ENCODE measurements around the gene CDCA4.

CDCA4 gene

DNA sequence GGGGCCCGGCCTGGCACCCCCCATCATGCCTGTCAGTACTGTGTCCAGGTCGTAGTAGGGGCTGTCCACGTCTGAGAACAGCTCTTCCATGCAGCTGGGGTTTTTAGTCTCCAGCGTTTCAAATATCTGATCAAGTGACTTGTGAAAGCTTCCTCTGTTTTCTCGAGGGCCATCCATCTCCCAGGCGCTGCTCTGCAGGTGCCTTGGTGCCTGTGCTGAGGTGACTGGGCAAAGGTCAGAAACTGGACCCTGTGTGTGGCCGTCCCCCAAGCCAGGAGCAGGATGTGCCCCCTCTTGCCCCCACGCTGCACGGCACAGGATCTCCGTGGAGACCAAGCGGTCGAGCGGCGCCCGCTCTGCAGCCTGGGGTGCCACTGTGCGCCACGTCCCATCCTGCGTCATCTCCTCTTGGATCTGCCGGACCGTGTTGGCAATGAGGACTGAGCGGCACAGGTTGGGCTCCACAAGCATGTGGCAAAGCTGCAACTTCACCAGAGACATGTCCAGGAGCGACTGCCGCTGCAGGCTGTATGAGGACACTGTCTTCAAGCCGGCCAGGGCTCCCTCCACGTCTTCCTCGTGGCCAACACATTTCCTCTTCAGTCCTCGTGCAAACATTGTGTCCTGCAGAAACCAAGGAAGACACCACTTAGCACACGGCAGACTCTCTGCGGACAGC, 9.4 kb downstream of the CDCA4 start:
- DNase-seq: no peak

- no peak for DNase-seq
Measured at GRCh38 chr14:105010891-105011291, 10.0 kb downstream of the CDCA4 start.

DNA sequence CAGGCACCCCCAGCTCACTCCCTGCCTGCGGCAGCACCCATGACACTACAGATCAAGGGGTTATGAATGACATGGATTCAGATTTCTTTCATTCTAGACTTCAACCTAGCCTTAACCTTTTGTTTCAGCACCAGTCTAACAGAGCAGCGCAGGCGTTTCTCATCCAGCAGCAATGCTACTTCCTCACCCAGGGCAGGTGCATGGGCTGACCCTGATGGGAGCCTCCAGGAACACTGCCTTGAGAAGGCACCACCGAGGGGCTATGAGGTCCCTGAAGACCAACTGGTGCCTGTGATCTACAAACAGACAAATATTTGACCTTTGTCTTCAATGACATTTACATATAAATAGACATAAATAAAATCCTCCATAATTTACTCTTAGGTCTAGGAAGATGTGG, 10.8 kb downstream of the CDCA4 start:
- DNase-seq: no peak

DNA sequence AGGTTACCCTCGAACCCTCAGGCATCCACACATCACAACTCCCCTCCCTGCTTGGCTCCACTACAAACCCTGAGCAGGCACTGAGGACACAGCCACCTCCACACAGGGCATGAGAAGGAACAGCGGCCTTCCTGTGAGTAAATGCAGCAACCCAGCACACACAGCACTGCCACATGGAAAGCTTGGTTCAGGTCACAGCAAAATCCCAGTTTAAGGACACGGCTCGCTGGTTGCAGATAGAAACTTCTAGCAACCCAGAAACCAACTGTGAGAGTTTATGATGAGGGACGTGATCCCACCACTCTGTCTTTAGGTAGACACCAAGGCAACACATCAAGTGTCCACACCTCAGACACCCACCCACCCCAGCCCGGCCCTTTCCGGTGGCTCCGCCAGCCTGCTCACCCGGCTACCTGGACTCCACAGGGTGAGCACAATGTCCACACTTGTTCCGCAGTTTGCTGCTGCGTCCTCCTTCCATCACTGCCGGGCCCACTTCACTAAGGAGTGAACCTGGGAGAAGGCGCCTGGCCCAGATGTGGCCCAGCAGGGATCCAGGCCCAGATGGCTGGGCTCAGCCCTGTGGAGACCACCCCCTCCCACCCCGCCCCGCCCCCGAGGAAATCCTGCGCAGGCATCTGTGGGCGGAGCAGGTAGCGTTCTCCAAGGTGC, 13.2 kb downstream of the CDCA4 start:
- DNase-seq: no peak

GRCh38 chr14:105006831-105007592, 13.9 kb downstream of the CDCA4 start:
- no peak for DNase-seq

DNA sequence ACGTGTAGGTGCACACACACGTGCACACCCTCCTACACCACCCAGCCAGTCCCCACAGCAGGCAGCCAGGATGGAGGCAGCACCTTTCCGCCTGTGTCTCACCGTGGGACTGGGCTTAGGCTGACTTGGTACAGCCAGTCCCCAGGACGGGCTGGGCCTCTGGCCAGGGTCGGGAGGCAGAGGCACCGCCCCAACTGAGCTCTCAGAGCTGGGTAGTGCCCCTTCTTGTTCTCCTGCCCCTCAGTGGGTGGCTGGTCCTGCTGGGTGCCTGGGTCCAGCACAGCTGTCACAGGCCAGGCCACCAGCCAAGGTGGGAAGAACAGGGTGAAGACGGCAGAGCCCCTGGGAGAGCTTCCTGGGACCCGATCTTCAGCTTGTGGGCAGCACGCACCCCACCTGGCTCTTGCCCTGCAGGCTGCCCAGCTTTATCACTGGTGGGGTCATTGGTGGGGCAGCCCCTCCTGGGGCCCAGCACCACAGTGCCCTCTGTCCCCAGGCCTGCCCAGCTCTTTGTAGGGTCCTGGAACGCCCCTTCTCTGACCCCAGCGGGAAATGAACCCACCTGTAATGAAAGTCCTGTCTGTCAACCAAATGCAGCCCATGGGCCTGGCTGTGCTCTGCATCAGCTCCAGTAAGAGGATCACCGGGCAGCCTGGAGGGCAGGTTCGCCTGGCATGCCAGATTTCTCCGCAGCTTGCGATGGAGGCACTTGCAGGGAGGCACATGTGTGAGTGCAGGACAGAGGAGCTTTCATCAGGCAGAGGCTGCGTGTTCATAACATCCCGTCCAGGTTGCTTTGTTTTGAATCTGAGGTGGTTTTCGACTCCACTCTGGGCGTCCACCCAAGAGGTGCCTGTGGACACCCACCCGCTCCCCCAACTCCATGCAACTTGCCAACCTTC, 14.7 kb downstream of the CDCA4 start:
- DNase-seq: no peak

DNA sequence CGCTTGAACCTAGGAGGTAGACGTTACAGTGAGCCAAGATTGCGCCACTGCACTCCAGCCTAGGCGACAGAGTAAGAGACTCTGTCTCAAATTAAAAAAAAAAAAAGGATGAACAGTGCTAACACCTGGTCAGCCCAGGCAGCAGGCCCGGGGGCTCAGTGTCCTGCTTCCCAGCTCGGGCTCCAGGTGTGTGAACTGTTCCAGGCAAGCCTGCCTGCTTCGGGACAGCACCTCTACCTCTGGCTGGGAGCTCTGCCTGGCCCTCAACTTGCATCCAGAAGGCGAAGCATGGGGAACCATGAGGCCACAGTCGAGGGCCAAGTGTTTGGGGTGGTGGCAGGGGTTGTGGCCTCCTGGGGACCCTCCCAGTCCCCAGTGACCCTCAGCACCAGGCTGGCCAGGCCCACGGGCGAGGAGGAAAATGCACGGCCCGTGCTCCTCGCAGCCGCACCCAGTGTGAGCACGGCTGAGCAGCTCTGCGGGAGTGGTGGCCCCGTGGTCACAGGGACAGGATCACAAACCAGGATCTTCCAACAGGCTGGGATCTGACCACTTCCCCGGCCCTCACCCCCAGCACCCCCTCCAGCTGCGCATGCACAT, 15.5 kb downstream of the CDCA4 start:
- DNase-seq: no peak

GRCh38 chr14:104999361-104999760, 21.5 kb downstream of the CDCA4 start:
- no peak for DNase-seq

GRCh38 chr14:104998801-104999200, 22.1 kb downstream of the CDCA4 start:
- DNase-seq: no peak

DNA sequence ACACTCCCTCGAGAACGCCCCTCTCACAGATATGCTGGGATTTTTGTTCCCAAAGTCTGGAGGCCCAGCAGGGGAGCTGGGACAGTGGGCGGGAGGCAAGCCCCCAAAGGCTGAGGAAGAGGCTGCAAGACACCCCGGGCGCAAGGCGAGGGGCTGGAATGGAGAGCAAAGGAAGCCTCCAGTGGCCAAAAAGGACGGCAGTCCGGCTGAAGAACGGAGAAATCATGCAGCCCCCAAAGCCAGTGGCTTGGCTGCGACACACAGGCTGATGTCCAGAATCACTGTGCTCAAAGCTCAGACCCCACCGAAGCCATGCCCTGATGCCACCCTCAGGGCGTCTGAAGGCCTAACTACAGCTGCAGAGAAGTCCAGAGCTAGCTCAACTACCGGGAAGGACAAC, 24.4 kb downstream of the CDCA4 start:
- no peak for DNase-seq

DNA sequence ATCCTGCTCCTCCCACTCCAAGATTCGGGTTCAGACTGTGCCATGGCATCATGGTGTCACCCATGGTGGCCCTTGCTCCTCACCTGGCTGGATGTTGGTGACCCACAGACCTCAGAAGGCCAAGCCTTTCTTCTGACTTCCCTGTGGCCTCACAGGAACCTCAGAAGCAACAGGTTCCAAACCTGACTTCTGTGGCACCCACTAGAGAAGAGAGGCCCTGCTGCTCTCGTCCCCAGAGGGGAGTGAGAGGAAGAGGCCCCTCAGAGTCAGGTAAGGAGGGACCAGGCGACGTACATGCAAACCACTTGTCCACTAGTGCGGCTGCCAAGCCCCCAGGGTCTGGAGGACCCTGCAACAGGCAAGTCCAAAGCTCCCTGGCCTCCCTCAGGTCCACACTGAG, 24.9 kb downstream of the CDCA4 start:
- no peak for DNase-seq

- DNase-seq: no peak
Measured at GRCh38 chr14:104994978-104995377, 25.9 kb downstream of the CDCA4 start.

GRCh38 chr14:104993808-104994591, 26.9 kb downstream of the CDCA4 start:
- DNase-seq: no peak

DNA sequence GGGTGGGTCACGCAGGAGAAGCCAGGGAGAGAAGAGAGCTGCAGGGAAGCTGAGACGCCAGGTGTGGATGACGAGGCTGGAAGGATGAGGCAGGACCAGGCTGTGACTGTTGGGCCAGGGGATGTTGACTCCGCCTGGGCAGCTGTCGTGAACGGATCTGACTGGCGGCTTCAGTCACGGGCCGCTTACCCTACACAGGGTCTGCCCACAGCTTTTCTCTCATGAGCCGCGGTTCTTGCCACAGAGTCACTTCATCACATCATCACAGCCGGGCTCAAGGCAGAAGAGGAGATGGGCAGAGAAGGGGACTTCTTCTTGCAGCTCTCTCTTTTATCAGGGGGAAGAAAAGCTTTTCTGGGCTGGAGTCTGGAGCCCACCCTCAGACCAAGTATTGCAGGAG, 27.6 kb downstream of the CDCA4 start:
- DNase-seq: no peak

DNA sequence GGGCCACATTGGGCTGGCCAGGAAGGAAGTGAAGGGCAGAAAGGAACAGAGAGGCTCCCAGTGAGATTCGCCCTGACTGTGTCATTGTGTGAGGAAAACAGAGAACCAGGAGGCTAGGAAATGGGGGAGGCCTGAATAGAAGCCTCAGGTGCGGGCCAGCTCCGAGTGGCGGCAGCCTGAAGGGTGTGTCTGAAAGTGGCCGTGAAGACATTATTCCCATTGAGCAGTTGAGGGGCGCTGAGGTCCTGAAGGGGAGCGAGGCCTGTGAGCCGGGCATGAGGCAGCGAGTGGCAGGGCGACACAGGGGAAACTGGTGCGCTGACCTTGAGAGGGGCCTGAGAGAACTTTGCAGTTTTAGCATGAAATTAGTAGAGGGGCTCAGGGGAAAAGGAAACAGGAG, 28.4 kb downstream of the CDCA4 start:
- DNase-seq: no peak

DNA sequence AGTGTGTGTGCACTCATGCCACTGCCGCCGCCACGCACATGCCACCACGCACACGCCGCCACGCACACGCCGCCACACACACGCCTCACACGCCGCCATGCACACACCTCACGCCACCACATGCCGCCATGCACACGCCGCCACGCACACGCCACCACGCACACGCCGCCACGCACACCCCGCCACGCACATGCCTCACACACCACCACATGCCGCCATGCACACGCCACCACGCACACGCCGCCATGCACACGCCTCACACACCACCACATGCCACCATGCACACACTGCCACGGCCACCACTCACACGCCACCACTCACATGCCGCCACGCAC, 29.0 kb downstream of the CDCA4 start:
- no peak for DNase-seq

GRCh38 chr14:104989951-104990303, 31.0 kb downstream of the CDCA4 start:
- no peak for DNase-seq

- DNase-seq: no peak
Measured at GRCh38 chr14:104989236-104989950, 31.5 kb downstream of the CDCA4 start.

- DNase-seq: no peak
Measured at GRCh38 chr14:104986487-104987164, 34.3 kb downstream of the CDCA4 start.

- DNase-seq: peak; percentile 73 to 88
Measured at GRCh38 chr14:104985675-104986486, 35.0 kb downstream of the CDCA4 start, which contains the start of gene CLBA1. Gene CLBA1, plus strand, starts transcription at chr14:104985788. Its CDS starts 644 bp downstream, at chr14:104986432.

Measured in NCI-H187 (cell line).